Measurements from ENCODE around the gene TGFA.

The TGFA gene

DNA sequence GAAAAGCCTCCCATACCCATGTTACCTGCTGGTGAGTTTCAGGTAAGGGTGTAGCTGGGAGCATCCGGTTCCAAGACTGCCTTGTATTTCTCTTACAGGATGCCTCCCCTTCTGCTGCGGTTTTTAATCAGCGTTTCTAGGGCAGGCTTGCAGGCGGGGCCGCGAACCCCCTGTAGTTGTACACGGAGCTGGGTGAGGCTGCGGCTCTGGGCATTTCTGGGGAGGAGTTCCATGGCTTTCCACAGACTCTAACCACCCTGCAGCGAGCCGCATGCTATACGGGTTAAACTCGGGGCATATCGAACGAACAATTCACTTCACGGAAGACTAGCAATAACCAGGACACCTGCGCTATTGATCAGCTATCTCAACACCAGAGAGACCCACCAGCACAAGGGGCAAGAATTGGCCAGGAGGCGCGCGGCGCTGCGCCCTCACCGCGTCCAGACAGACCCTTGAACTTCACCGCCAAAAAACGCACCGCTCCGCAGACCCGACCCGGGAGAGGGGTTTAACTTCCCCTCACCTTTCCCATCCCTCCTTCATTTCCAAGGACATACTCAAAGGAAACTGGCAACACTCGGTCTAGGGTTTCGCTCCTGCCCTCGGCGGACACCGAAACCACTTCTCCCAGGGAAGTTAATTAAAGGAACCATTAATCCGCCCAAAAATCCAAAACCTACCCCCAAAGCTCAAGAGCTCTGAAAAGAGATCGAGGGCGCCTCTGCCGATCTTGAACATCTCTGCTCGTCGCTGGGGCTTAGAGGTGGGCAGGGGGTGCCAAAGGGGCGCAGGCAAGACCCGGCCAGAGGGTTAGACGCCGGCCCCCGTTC lies 909 bp downstream of the TGFA start:
- DNase-seq: no peak

DNA sequence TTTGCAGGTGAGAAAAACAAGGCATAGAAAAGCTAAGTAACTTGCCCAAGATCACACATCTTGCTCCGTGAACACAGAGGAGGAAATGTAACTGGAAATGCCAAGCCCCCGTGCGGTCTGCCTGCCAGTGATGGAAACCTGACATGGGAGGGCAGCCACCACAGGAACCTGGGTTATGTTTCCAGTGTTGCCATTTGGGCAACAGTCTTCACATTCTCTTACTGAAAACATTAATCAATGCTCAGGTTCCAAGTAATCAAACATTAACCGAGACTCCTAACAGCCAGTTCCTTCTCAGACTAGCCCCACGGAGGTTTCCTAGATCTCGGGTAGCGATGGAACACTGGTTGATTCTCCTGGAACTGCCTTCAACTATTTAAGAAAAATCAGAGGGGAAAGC lies 2.5 kb downstream of the TGFA start:
- DNase-seq: no peak

DNA sequence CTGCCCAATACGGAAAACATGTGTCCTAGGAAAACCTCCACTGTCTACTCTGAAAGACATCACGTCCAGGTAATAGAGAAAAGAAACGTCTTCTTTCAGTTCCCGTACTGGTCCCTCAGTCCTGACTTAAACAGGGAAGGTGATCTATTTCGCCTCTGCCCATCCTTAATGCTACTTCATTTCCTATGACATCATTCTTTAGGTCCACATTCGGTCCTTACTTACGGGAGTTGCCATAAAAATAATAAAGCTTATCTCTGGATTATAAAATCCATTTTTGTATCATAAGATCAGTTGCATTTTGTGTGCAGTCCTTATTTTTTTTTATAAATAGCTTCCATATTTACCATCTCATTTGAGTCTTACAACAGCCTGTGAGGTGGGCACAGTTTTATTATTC lies 3.7 kb downstream of the TGFA start:
- no peak for DNase-seq

GRCh38 chr2:70549064-70549710 lies 4.4 kb downstream of the TGFA start:
- DNase-seq: no peak

- DNase-seq: no peak
Observed at GRCh38 chr2:70548233-70548632, 5.4 kb downstream of the TGFA start.

DNA sequence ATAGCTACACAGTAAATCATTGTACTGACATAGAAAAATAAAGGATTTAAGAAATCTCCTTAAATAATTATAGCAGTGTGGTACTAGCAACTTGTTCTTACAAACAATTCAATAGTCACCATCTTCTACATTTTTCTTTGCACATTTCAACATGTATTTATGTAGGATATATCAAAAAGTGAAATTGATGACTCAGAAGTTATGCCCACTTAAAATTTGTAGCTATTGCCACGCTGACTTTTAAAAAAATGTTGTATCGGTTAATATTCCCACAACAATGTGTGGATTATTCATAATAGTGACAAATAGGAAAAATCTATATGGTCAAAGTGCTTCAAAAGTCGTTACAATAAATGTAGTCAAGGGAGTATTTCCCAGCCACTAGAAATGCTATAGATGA lies 6.7 kb downstream of the TGFA start:
- DNase-seq: no peak

GRCh38 chr2:70546376-70546775 lies 7.2 kb downstream of the TGFA start:
- DNase-seq: no peak

DNA sequence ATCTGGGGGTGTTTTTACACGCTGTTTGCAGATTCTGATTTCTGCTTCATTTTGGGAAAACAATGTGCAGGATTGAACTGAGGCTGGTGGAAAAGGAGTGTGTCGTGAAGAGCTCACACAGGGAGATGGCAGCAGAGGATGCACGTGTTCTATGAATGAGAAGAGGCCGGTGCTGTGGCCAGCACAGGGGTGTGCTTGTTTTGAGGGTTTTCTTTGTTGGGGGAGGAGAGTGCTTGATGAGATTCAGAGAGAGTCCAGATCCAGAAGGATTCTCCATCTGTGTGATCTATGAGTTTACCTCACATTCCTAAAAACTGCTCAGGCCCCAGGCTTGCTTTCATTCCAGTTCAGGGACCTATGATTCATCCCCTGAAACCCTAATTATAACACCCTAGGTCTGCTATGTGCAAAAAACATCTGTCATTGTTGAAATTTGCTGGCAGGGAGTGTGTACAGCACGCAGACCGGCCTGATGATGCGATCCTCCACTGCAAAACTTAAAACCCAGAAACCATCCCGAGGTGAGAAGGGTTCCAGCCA lies 12.1 kb downstream of the TGFA start:
- DNase-seq: peak; percentile 95

DNA sequence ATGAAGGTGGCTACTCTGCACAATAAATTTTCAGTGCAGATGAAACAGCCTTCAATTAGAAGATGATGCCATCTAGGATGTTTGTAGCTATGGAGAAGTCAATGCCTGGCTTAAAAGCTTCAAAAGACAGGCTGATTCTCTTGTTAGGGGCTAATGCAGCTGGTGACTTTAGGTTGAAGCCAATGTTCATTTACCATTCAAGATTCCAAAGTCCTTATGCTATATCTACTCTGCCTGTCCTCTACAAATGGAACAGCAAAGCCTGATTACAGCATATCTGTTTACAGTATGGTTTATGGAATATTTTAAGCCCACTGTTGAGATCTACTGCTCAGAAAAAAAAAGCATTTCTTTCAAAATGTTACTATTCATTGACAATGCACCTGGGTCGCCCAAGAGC lies 15.8 kb downstream of the TGFA start:
- no peak for DNase-seq

DNA sequence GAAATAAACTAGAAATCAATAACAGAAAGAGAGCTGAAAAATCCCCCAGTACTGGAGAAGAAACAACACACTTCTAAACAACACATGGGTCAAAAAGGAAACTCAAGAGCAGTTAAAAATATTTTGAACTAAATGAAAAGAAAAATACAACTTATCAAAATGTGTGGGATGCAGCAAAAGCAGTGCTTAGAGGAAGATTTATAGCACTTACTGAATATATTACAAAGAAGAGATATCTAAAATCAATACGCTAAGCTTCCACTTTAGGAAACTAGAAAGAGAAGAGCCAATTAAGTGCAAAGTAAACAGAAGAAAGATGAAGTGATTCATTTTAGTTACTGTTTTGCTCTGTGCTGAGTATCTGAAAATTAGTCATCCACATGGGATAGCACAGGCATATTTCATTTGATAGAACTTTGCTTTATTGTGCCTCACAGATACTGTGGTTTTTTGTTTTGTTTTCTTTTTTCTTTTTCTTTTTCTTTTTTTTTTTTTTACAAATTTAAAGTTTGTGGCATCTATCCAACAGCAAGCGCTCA lies 17.0 kb downstream of the TGFA start:
- DNase-seq: no peak

- no peak for DNase-seq
Observed at GRCh38 chr2:70535573-70535972, 18.1 kb downstream of the TGFA start.

- no peak for DNase-seq
Observed at GRCh38 chr2:70534183-70534836, 19.3 kb downstream of the TGFA start.

DNA sequence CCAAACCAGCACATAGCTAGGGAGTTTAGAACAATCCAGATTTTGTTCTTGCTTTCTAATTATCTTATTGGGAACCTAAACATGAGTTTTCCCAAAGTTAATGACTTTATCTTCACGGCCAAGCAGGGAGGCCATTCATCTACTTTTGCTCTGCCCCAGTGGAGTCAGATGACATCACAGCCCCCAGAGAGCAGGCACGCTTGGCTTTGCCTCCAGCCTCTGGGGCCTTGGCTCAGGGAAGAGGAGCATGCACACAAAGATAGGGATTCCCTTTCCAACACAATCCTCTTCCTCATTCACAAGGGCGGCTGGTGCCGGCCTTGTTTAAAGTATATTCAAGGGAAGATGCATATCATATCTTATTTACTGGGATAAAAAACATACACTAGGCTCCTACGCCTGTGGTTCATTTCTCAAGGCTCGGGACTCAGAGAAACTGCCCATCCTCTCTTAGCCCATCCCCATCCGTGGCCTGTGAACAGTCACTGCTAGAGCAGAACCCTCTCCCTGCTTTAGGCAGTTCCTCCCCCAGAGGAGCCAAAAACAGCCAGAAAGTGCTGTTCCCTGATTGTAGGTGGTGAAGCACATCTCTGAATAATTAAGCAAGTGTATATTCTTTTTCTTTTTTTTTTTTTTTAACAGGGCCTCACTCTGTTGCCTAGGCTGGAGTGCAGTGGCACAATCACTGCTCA lies 21.2 kb downstream of the TGFA start:
- DNase-seq: no peak

- no peak for DNase-seq
Observed at GRCh38 chr2:70531419-70532086, 22.1 kb downstream of the TGFA start.

DNA sequence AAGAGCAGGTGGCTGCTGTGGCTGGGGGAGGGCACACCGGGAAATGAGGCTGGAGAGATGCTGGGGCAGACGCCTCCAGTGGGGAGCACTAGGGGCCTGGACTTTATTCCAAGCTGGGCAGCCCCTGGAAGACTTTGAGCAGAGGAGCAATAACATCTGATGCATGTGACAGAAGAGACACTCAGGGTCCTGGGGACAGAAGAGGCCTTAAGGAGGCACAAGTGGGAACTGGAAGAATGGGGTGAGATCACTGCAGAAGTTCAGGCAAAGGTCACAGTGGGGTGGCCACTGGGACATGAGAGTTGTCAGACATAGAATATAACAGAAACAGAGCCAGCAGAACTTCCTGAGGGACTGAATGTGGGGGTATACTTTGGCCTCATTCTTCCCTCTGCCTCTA lies 24.0 kb downstream of the TGFA start:
- DNase-seq: no peak

- no peak for DNase-seq
Observed at GRCh38 chr2:70528929-70529328, 24.7 kb downstream of the TGFA start.

DNA sequence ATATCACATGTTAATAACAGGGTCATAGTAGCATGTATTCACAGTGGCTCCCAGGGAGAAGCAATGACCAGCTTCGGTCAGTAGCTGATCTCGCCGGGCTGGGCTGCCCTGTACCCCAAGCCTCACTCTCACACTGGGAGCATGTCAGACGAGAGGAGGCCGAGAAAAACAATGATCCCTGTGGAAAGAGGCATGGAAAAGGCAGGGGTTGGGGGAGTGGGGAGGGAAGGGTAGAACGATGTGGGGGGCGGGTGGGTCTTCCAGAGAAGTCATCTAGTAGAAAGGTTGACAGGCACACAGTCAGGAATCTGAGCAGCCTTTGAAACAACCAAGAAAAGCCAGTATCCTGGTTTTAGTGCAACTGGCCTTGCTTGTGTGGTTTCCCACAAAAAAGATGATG lies 25.4 kb downstream of the TGFA start:
- DNase-seq: no peak

- no peak for DNase-seq
Observed at GRCh38 chr2:70527447-70528080, 26.1 kb downstream of the TGFA start.

- DNase-seq: no peak
Observed at GRCh38 chr2:70526126-70526525, 27.5 kb downstream of the TGFA start.

- no peak for DNase-seq
Observed at GRCh38 chr2:70525032-70525431, 28.6 kb downstream of the TGFA start.

- DNase-seq: no peak
Observed at GRCh38 chr2:70523996-70524965, 29.3 kb downstream of the TGFA start.
